A549 (cell line): Measurements from ENCODE around the gene MINDY4.

Source experiments
- CHD4 ChIP-seq: fragments of 200-600 bp; sonication (generic); IDR thresholded peaks from 2 replicates; pipeline ENCODE4 v1.6.1; 2016; ENCODE audit warnings: antibody characterized with exemption, mild to moderate bottlenecking, borderline replicate concordance
- EP300 ChIP-seq, 2 experiments: fragments of >200 bp; sonication (Bioruptor Twin); formaldehyde crosslinking; IDR thresholded peaks; 2 replicates in 1 of 2; 3 replicates in 1 of 2; pipeline ENCODE4 v1.6.1; 2016 to 2017
- ESRRA ChIP-seq: fragments of 150-350 bp; IDR thresholded peaks from 2 replicates; pipeline ENCODE4 v1.6.1; 2014; ENCODE audit warnings: mild to moderate bottlenecking, low read length, borderline replicate concordance
- GATA3 ChIP-seq: IDR thresholded peaks from 2 replicates; pipeline ENCODE4 v1.6.1; 2012; ENCODE audit warnings: borderline replicate concordance
- HDAC2 ChIP-seq: fragments of 200-600 bp; sonication (generic); IDR thresholded peaks from 2 replicates; pipeline ENCODE4 v1.6.1; 2016
- POLR2A ChIP-seq: IDR thresholded peaks from 2 replicates; pipeline ENCODE4 v1.6.1; 2012; ENCODE audit warnings: mild to moderate bottlenecking, low read length
- POLR2AphosphoS2 ChIP-seq: conservative IDR thresholded peaks from 2 replicates; pipeline ENCODE4 v1.6.1; 2012; ENCODE audit warnings: low read length, improper control_type of control experiment, inconsistent platforms
- SMC3 ChIP-seq: fragments of >200 bp; sonication (Bioruptor Twin); formaldehyde crosslinking; IDR thresholded peaks from 3 replicates; pipeline ENCODE4 v1.6.1; 2018; ENCODE audit warnings: inconsistent platforms
- TFCP2L1 ChIP-seq: fragments of 250-450 bp; sonication (Bioruptor Pico); IDR thresholded peaks from 2 replicates; pipeline ENCODE4 v1.5.0; 2021; ENCODE audit warnings: mild to moderate bottlenecking
- USF2 ChIP-seq: fragments of 450-650 bp; IDR thresholded peaks from 2 replicates; pipeline ENCODE4 v1.6.1; 2014; ENCODE audit warnings: antibody characterized with exemption
- ZFP36 ChIP-seq: fragments of 450-650 bp; IDR thresholded peaks from 2 replicates; pipeline ENCODE4 v1.6.1; 2014; ENCODE audit warnings: borderline replicate concordance; ENCODE audit not compliant: partially characterized antibody
- TF ChIP-seq, protein P1 (sequence below): fragments of >200 bp; sonication (Bioruptor Twin); formaldehyde crosslinking; IDR thresholded peaks from 3 replicates; pipeline ENCODE4 v1.5.1; 2016

GRCh38 chr7:30873656-30874055, 102.4 kb downstream of the MINDY4 start:
- TF ChIP-seq, protein P1, sequence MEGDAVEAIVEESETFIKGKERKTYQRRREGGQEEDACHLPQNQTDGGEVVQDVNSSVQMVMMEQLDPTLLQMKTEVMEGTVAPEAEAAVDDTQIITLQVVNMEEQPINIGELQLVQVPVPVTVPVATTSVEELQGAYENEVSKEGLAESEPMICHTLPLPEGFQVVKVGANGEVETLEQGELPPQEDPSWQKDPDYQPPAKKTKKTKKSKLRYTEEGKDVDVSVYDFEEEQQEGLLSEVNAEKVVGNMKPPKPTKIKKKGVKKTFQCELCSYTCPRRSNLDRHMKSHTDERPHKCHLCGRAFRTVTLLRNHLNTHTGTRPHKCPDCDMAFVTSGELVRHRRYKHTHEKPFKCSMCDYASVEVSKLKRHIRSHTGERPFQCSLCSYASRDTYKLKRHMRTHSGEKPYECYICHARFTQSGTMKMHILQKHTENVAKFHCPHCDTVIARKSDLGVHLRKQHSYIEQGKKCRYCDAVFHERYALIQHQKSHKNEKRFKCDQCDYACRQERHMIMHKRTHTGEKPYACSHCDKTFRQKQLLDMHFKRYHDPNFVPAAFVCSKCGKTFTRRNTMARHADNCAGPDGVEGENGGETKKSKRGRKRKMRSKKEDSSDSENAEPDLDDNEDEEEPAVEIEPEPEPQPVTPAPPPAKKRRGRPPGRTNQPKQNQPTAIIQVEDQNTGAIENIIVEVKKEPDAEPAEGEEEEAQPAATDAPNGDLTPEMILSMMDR: no peak
- TF ChIP-seq USF2: no peak
- no peak for TF ChIP-seq POLR2A
- no peak for TF ChIP-seq TFCP2L1 (CRISPR knock-in tag)
- no peak for TF ChIP-seq POLR2AphosphoS2
- TF ChIP-seq ZFP36: no peak
- TF ChIP-seq CHD4: no peak
- TF ChIP-seq ESRRA: no peak
- no peak for TF ChIP-seq GATA3
- no peak for TF ChIP-seq SMC3
- no peak for TF ChIP-seq HDAC2
- no peak for TF ChIP-seq EP300 (IDR thresholded peaks at IDR 0.05)
